SK-N-SH treated with all-trans-retinoic acid at 6 μM for 48 hours (cell line): ENCODE measurements around the gene ARID4B.

Experiments used
- ATAC-seq: fragments of 200-7000 bp; cut with Tn5 transposase; 3 replicates; pipeline ENCODE4 v1.9.1; 2020; ENCODE audit warnings: mild to moderate bottlenecking, moderate library complexity
- ARNTL ChIP-seq: fragments of 450-650 bp; formaldehyde crosslinking; IDR thresholded peaks from 2 replicates; pipeline ENCODE4 v1.5.0; 2020; ENCODE audit warnings: low read depth, mild to moderate bottlenecking, moderate library complexity, borderline replicate concordance
- BACH2 ChIP-seq: fragments of 250-450 bp; sonication (Bioruptor Pico); IDR thresholded peaks from 2 replicates; pipeline ENCODE4 v1.9.0; 2021; ENCODE audit warnings: mild to moderate bottlenecking, borderline replicate concordance
- CSDC2 ChIP-seq: fragments of 250-450 bp; sonication (Bioruptor Pico); IDR thresholded peaks from 2 replicates; pipeline ENCODE4 v1.5.0; 2020; ENCODE audit warnings: mild to moderate bottlenecking, moderate library complexity
- CSRNP3 ChIP-seq: fragments of 250-450 bp; sonication (Bioruptor Pico); IDR thresholded peaks from 2 replicates; pipeline ENCODE4 v1.5.1; 2021; ENCODE audit warnings: mild to moderate bottlenecking, moderate library complexity
- ESRRG ChIP-seq: fragments of 250-450 bp; sonication (Bioruptor Pico); IDR thresholded peaks from 2 replicates; pipeline ENCODE4 v1.6.1; 2021; ENCODE audit warnings: mild to moderate bottlenecking
- ISL1 ChIP-seq: fragments of 250-450 bp; sonication (Bioruptor Pico); IDR thresholded peaks from 2 replicates; pipeline ENCODE4 v2.1.2; 2022; ENCODE audit warnings: mild to moderate bottlenecking, moderate library complexity
- OSR1 ChIP-seq: fragments of 250-450 bp; sonication (Bioruptor Pico); IDR thresholded peaks from 2 replicates; pipeline ENCODE4 v1.8.0; 2022; ENCODE audit warnings: moderate library complexity, mild to moderate bottlenecking, inconsistent platforms
- PATZ1 ChIP-seq: fragments of 250-450 bp; sonication (Bioruptor Pico); IDR thresholded peaks from 2 replicates; pipeline ENCODE4 v1.8.0; 2020; ENCODE audit warnings: mild to moderate bottlenecking, moderate library complexity, borderline replicate concordance
- POU6F1 ChIP-seq: fragments of 250-450 bp; sonication (Bioruptor Pico); IDR thresholded peaks from 2 replicates; pipeline ENCODE4 v1.8.0; 2021; ENCODE audit warnings: low read depth, mild to moderate bottlenecking, moderate library complexity, borderline replicate concordance
- PPARA ChIP-seq: fragments of 250-450 bp; sonication (Bioruptor Pico); IDR thresholded peaks from 2 replicates; pipeline ENCODE4 v1.5.0; 2020; ENCODE audit warnings: mild to moderate bottlenecking, borderline replicate concordance
- RARB ChIP-seq: fragments of 250-450 bp; sonication (Bioruptor Pico); IDR thresholded peaks from 2 replicates; pipeline ENCODE4 v1.8.0; 2021; ENCODE audit warnings: mild to moderate bottlenecking, moderate library complexity
- SNAI2 ChIP-seq: fragments of 250-450 bp; sonication (Bioruptor Pico); IDR thresholded peaks from 2 replicates; pipeline ENCODE4 v1.5.0; 2020; ENCODE audit warnings: mild to moderate bottlenecking, moderate library complexity
- TOX ChIP-seq: fragments of 250-450 bp; sonication (Bioruptor Pico); IDR thresholded peaks from 2 replicates; pipeline ENCODE4 v1.8.0; 2021; ENCODE audit warnings: mild to moderate bottlenecking, moderate library complexity, borderline replicate concordance
- ZC3H10 ChIP-seq: fragments of 250-450 bp; sonication (Bioruptor Pico); IDR thresholded peaks from 2 replicates; pipeline ENCODE4 v1.5.1; 2021; ENCODE audit warnings: mild to moderate bottlenecking, moderate library complexity
- ZFP3 ChIP-seq: fragments of 250-450 bp; sonication (Bioruptor Pico); IDR thresholded peaks from 2 replicates; pipeline ENCODE4 v1.5.0; 2020; ENCODE audit warnings: mild to moderate bottlenecking, moderate library complexity
- ZNF565 ChIP-seq: fragments of 450-650 bp; formaldehyde crosslinking; conservative IDR thresholded peaks from 2 replicates; pipeline ENCODE4 v1.5.0; 2020; ENCODE audit warnings: low read depth, mild to moderate bottlenecking, moderate library complexity
- ZNF70 ChIP-seq: fragments of 450-650 bp; formaldehyde crosslinking; IDR thresholded peaks from 2 replicates; pipeline ENCODE4 v1.5.0; 2020; ENCODE audit warnings: mild to moderate bottlenecking, moderate library complexity
- ZNF8 ChIP-seq: fragments of 450-650 bp; formaldehyde crosslinking; IDR thresholded peaks from 2 replicates; pipeline ENCODE4 v1.5.0; 2020; ENCODE audit warnings: mild to moderate bottlenecking, moderate library complexity
- TF ChIP-seq, protein P1 (sequence below): fragments of 250-450 bp; sonication (Bioruptor Pico); IDR thresholded peaks from 2 replicates; pipeline ENCODE4 v1.5.1; 2020; ENCODE audit warnings: low read depth, mild to moderate bottlenecking, moderate library complexity
- TF ChIP-seq, protein P2 (sequence below): fragments of 250-450 bp; sonication (Bioruptor Pico); IDR thresholded peaks from 2 replicates; pipeline ENCODE4 v1.5.0; 2020; ENCODE audit warnings: mild to moderate bottlenecking, moderate library complexity

The ARID4B gene

DNA sequence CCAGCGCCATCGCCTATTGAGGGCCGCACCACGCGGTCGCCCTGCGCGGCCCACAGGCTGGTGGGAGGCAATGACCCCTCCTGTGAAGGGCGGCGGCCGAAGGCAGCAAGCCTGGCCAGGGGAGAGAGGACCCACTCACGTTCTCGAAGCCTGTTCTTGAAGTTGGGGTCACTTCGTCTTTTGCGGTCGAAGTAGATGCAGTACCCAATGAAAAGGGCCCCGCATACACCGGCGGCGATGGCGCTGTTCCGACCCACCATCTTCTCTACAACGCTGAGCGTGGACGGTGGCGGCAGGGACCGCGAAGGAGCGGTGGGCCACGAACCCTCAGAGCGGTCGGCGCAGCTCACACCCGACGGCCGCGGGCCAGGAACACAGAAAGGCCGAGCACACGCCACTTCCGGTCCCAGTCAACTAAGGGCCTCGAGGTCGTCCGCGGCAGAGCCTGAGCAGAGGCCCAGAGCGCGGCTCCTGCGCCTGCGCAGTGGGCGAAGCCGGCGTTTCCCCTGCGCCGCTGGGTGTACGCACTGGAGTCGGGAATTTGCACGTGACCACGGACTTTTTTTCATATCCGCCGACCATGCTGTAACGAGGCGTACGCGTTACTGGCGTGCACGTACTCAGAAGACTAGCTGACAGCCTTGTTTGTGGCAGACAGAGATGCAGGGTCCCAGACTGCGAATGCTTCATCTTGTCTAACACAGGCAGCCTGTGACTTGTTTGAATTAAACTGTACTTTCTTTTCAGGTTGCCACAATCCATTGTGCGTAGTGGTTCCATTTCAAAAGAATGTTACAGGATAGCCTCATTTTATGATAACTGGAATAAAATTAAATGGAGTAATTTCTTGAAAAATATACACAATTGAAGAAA is 199.3 kb downstream of the ARID4B start, which contains the start of gene TOMM20:
Gene TOMM20 (minus strand): TSS at position 382 of the 873 bp plus-strand sequence. CDS start 122 bp downstream, at position 260.
- TF ChIP-seq ZNF565 (CRISPR knock-in tag) (no peak), SNAI2 (CRISPR knock-in tag) (no peak), BACH2 (no peak), ZC3H10 (CRISPR knock-in tag) (no peak), CSRNP3 (CRISPR knock-in tag) (no peak), ISL1 (no peak)
- TF ChIP-seq, all 23 proteins: peak for 0
- peak; percentile 96 for ATAC-seq

GRCh38 chr1:235127732-235128455 is 200.1 kb downstream of the ARID4B start:
- ATAC-seq, result peak; percentile 27
- TF ChIP-seq, protein P1, sequence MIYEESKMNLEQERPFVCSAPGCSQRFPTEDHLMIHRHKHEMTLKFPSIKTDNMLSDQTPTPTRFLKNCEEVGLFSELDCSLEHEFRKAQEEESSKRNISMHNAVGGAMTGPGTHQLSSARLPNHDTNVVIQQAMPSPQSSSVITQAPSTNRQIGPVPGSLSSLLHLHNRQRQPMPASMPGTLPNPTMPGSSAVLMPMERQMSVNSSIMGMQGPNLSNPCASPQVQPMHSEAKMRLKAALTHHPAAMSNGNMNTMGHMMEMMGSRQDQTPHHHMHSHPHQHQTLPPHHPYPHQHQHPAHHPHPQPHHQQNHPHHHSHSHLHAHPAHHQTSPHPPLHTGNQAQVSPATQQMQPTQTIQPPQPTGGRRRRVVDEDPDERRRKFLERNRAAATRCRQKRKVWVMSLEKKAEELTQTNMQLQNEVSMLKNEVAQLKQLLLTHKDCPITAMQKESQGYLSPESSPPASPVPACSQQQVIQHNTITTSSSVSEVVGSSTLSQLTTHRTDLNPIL (CRISPR knock-in tag), result no peak
- TF ChIP-seq ARNTL (CRISPR knock-in tag), result no peak
- TF ChIP-seq POU6F1 (CRISPR knock-in tag), result no peak
- TF ChIP-seq CSRNP3 (CRISPR knock-in tag), result no peak
- TF ChIP-seq TOX (CRISPR knock-in tag), result no peak
- no peak for TF ChIP-seq ESRRG (CRISPR knock-in tag)
- no peak for TF ChIP-seq ZC3H10 (CRISPR knock-in tag)
- no peak for TF ChIP-seq ZNF8 (CRISPR knock-in tag)
- TF ChIP-seq PPARA (CRISPR knock-in tag), result no peak
- TF ChIP-seq PATZ1, result no peak
- no peak for TF ChIP-seq CSDC2 (CRISPR knock-in tag)
- no peak for TF ChIP-seq ZFP3
- no peak for TF ChIP-seq ZNF70 (CRISPR knock-in tag)
- TF ChIP-seq, protein P2, sequence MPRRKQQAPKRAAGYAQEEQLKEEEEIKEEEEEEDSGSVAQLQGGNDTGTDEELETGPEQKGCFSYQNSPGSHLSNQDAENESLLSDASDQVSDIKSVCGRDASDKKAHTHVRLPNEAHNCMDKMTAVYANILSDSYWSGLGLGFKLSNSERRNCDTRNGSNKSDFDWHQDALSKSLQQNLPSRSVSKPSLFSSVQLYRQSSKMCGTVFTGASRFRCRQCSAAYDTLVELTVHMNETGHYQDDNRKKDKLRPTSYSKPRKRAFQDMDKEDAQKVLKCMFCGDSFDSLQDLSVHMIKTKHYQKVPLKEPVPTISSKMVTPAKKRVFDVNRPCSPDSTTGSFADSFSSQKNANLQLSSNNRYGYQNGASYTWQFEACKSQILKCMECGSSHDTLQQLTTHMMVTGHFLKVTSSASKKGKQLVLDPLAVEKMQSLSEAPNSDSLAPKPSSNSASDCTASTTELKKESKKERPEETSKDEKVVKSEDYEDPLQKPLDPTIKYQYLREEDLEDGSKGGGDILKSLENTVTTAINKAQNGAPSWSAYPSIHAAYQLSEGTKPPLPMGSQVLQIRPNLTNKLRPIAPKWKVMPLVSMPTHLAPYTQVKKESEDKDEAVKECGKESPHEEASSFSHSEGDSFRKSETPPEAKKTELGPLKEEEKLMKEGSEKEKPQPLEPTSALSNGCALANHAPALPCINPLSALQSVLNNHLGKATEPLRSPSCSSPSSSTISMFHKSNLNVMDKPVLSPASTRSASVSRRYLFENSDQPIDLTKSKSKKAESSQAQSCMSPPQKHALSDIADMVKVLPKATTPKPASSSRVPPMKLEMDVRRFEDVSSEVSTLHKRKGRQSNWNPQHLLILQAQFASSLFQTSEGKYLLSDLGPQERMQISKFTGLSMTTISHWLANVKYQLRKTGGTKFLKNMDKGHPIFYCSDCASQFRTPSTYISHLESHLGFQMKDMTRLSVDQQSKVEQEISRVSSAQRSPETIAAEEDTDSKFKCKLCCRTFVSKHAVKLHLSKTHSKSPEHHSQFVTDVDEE (CRISPR knock-in tag), result no peak
- no peak for TF ChIP-seq RARB
- no peak; the same call in 1 of the 2 replicates for TF ChIP-seq OSR1 (CRISPR knock-in tag)
- TF ChIP-seq, all 23 proteins: peak for 0
